ENCODE results near the gene CYLD. TPM values are rescaled to one million over a fixed set of nuclear protein-coding genes. Genes with fewer than 3 reads are reported as not detected.

CYLD gene
- total and polyA plus RNA-seq, 10 of the 15 experiments (the other 5 are each of a cell fraction or from before 2014, with no cell fraction given), result 19.2 to 106 (median 46.1) TPM

- TF ChIP-seq CUX1 (IDR thresholded peaks at IDR 0.05; ENCODE audit: insufficient replicate concordance, low read depth, low read length) (no peak), NFXL1 (IDR thresholded peaks at IDR 0.05; ENCODE audit: borderline replicate concordance) (no peak), ATF2 (IDR thresholded peaks at IDR 0.05; ENCODE audit: low read length) (no peak), JUNB (IDR thresholded peaks at IDR 0.05) (no peak), STAT3 (IDR thresholded peaks at IDR 0.05; ENCODE audit: low read depth, low read length) (no peak), ESRRA (IDR thresholded peaks at IDR 0.05; ENCODE audit: low read length) (no peak), RAD51 (IDR thresholded peaks at IDR 0.05) (peak; percentile 97), EP300 (IDR thresholded peaks at IDR 0.05; ENCODE audit: borderline replicate concordance in 1 of 2, control insufficient read depth in 1 of 2, low read depth in 2 of 2, low read length in 2 of 2) (peak in 1 of 2 experiments; percentile 30; a peak in 2 of 4 replicates), ETV6 (conservative IDR thresholded peaks at IDR 0.05 in 1 of 2, IDR thresholded peaks at IDR 0.05 in 1 of 2; ENCODE audit: borderline replicate concordance in 1 of 2, low read depth in 1 of 2) (peak in 1 of 2 experiments; percentile 20; a peak in 1 of 4 replicates), RELA (IDR thresholded peaks at IDR 0.05; ENCODE audit: borderline replicate concordance, partially characterized antibody) (no peak), SREBF1 (IDR thresholded peaks at IDR 0.05; ENCODE audit: low read length) (no peak), E2F4 (IDR thresholded peaks at IDR 0.05; ENCODE audit: low read depth, low read length) (no peak), MEF2A (IDR thresholded peaks at IDR 0.05; ENCODE audit: insufficient read depth, low read depth, low read length) (no peak), ZZZ3 (IDR thresholded peaks at IDR 0.05; ENCODE audit: control insufficient read depth, insufficient read length, low read depth) (no peak), IRF4 (IDR thresholded peaks at IDR 0.05; ENCODE audit: low read depth, low read length) (no peak), TBL1XR1 (IDR thresholded peaks at IDR 0.05; ENCODE audit: low read depth, low read length) (no peak; the same call in 1 of the 2 replicates), CHD2 (IDR thresholded peaks at IDR 0.05; ENCODE audit: borderline replicate concordance, low read depth, low read length) (no peak), PML (IDR thresholded peaks at IDR 0.05; ENCODE audit: low read length) (no peak), STAT1 (conservative IDR thresholded peaks at IDR 0.05) (no peak), GABPA (IDR thresholded peaks at IDR 0.05; ENCODE audit: low read depth) (no peak), BCL3 (IDR thresholded peaks at IDR 0.05; ENCODE audit: borderline replicate concordance, insufficient read depth, low read depth, low read length, poor library complexity, severe bottlenecking) (no peak)
These were observed 45.1 kb upstream of the CYLD start (continued) for GRCh38 chr16:50696575-50697420.
